HEK293T (cell line): ENCODE data around the gene SYNJ1.
"Not testable (repeated sequence)": the region's sequence is repeated elsewhere in the genome, so short reads cannot be mapped to it uniquely, and the experiment has no call there.

ENCODE experiments used
- CTCF ChIA-PET: fragments of 350-600 bp; formaldehyde crosslinking; extraction: SDS; loops from one replicate; lab custom pipeline; 2021; ENCODE audit warnings: antibody characterized with exemption, inconsistent platforms; lab: Yijun Ruan, JAX
- POLR2A ChIA-PET: fragments of 350-600 bp; formaldehyde crosslinking; extraction: SDS; loops from one replicate; lab custom pipeline; 2020; ENCODE audit warnings: antibody characterized with exemption, inconsistent platforms; lab: Yijun Ruan, JAX
- DNase-seq: peaks from one replicate; pipeline ENCODE4 v3.0.0; 2012; ENCODE audit warnings: mixed read lengths; ENCODE audit errors: extremely low spot score
- ARNT ChIP-seq: fragments of 450-650 bp; IDR thresholded peaks from 2 replicates; pipeline ENCODE4 v1.6.1; 2017; ENCODE audit warnings: mild to moderate bottlenecking
- BHLHE40 ChIP-seq: fragments of 450-650 bp; IDR thresholded peaks from 2 replicates; pipeline ENCODE4 v1.6.1; 2016; ENCODE audit warnings: mild to moderate bottlenecking, moderate library complexity, borderline replicate concordance
- CTBP1 ChIP-seq: fragments of 450-650 bp; IDR thresholded peaks from 2 replicates; pipeline ENCODE4 v1.6.1; 2016; ENCODE audit warnings: borderline replicate concordance
- ELF4 ChIP-seq: fragments of 450-650 bp; IDR thresholded peaks from 2 replicates; pipeline ENCODE4 v1.6.1; 2017; ENCODE audit warnings: antibody characterized with exemption
- FOXA1 ChIP-seq: fragments of 450-650 bp; IDR thresholded peaks from 2 replicates; pipeline ENCODE4 v1.6.1; 2016; ENCODE audit warnings: mild to moderate bottlenecking
- FOXK2 ChIP-seq: fragments of 450-650 bp; IDR thresholded peaks from 2 replicates; pipeline ENCODE4 v1.6.1; 2016; ENCODE audit warnings: mild to moderate bottlenecking
- FOXM1 ChIP-seq: fragments of 450-650 bp; IDR thresholded peaks from 2 replicates; pipeline ENCODE4 v1.6.1; 2017; ENCODE audit warnings: mild to moderate bottlenecking, borderline replicate concordance
- HDGF ChIP-seq: fragments of 450-650 bp; IDR thresholded peaks from 2 replicates; pipeline ENCODE4 v1.6.1; 2017; ENCODE audit warnings: antibody characterized with exemption, borderline replicate concordance
- L3MBTL2 ChIP-seq: fragments of 450-650 bp; conservative IDR thresholded peaks from 2 replicates; pipeline ENCODE4 v1.6.1; 2016; ENCODE audit warnings: mild to moderate bottlenecking
- LEF1 ChIP-seq: fragments of 450-650 bp; IDR thresholded peaks from 2 replicates; pipeline ENCODE4 v1.6.1; 2017; ENCODE audit warnings: mild to moderate bottlenecking, borderline replicate concordance
- NFRKB ChIP-seq: fragments of 450-650 bp; IDR thresholded peaks from 2 replicates; pipeline ENCODE4 v1.6.1; 2016; ENCODE audit warnings: mild to moderate bottlenecking, moderate library complexity
- PKNOX1 ChIP-seq: fragments of 450-650 bp; IDR thresholded peaks from 2 replicates; pipeline ENCODE4 v1.6.1; 2016
- SP1 ChIP-seq: fragments of 450-650 bp; IDR thresholded peaks from 2 replicates; pipeline ENCODE4 v1.6.1; 2017
- SUZ12 ChIP-seq: fragments of 450-650 bp; IDR thresholded peaks from 2 replicates; pipeline ENCODE4 v1.6.1; 2016; ENCODE audit warnings: mild to moderate bottlenecking
- TARDBP ChIP-seq: fragments of 450-650 bp; IDR thresholded peaks from 2 replicates; pipeline ENCODE4 v1.6.1; 2016
- ZNF384 ChIP-seq: fragments of 450-650 bp; IDR thresholded peaks from 2 replicates; pipeline ENCODE4 v1.6.1; 2016

The SYNJ1 gene

GRCh38 chr21:32741336-32741735 lies 13.5 kb upstream of the SYNJ1 start:
- ChIA-PET POLR2A (no interaction called here), CTCF (no interaction called here)
- DNase-seq = no peak
- TF ChIP-seq LEF1 (no peak), TARDBP (no peak), ELF4 (no peak), L3MBTL2 (no peak), FOXM1 (no peak), ZNF384 (no peak), CTBP1 (no peak), FOXA1 (no peak), ARNT (no peak)

- no peak for DNase-seq
- POLR2A ChIA-PET = interaction anchor here (1.3 kb wide), 1 partner anchor 12 kb away, joined by 4 read pairs; the partner anchor contains the start of gene SYNJ1
- CTCF ChIA-PET = no interaction called here
- TF ChIP-seq SP1 (no peak), ARNT (no peak), TARDBP (no peak), FOXK2 (no peak), CTBP1 (no peak), BHLHE40 (no peak)
Measured at GRCh38 chr21:32739946-32740345, 12.1 kb upstream of the SYNJ1 start.

GRCh38 chr21:32736083-32736482 lies 8.3 kb upstream of the SYNJ1 start:
- POLR2A ChIA-PET = not testable (repeated sequence)
- CTCF ChIA-PET = interaction anchor here (1.2 kb wide), 1 partner anchor 135 kb away, joined by 3 read pairs; no protein-coding TSS in a partner anchor

GRCh38 chr21:32735524-32735923 lies 7.7 kb upstream of the SYNJ1 start:
- CTCF ChIA-PET = interaction anchor here (1.2 kb wide), 1 partner anchor 134 kb away, joined by 3 read pairs; no protein-coding TSS in a partner anchor
- POLR2A ChIA-PET = no interaction called here
- DNase-seq = no peak
- TF ChIP-seq ELF4 (no peak), PKNOX1 (no peak), FOXA1 (no peak), SUZ12 (no peak), FOXK2 (no peak), TARDBP (no peak), ZNF384 (no peak), HDGF (no peak), L3MBTL2 (no peak), CTBP1 (no peak), NFRKB (no peak), FOXM1 (no peak), ARNT (no peak), LEF1 (no peak), BHLHE40 (no peak), SP1 (no peak)

More at GRCh38 chr21:32736083-32736482, 8.3 kb upstream of the SYNJ1 start:
- DNase-seq = not testable (repeated sequence)

GRCh38 chr21:32733990-32734613 lies 6.3 kb upstream of the SYNJ1 start:
- ChIA-PET POLR2A (no interaction called here), CTCF (no interaction called here)
- no peak for TF ChIP-seq L3MBTL2
- TF ChIP-seq TARDBP = no peak
- TF ChIP-seq FOXM1 = no peak
- TF ChIP-seq FOXA1 = no peak
- no peak for TF ChIP-seq ELF4
- TF ChIP-seq SP1 = no peak
- TF ChIP-seq LEF1 = no peak
- no peak for TF ChIP-seq CTBP1
- no peak for TF ChIP-seq PKNOX1
- TF ChIP-seq SUZ12 = no peak
- no peak for TF ChIP-seq HDGF
- TF ChIP-seq ARNT = no peak
- TF ChIP-seq FOXK2 = no peak
- no peak for TF ChIP-seq ZNF384
- no peak for TF ChIP-seq BHLHE40
- TF ChIP-seq NFRKB = no peak
- DNase-seq = no peak

- no peak for TF ChIP-seq FOXK2
- no peak for TF ChIP-seq NFRKB
- no peak for TF ChIP-seq LEF1
- TF ChIP-seq PKNOX1 = no peak
- no peak for TF ChIP-seq TARDBP
- no peak for TF ChIP-seq ELF4
- TF ChIP-seq SUZ12 = no peak
- no peak for TF ChIP-seq ARNT
- no peak for TF ChIP-seq L3MBTL2
- TF ChIP-seq CTBP1 = no peak
- ChIA-PET CTCF (no interaction called here), POLR2A (no interaction called here)
- no peak for DNase-seq
Measured at GRCh38 chr21:32733356-32733755, 5.5 kb upstream of the SYNJ1 start.

- TF ChIP-seq ELF4 (no peak), TARDBP (no peak), FOXM1 (no peak), ZNF384 (no peak), SUZ12 (no peak), SP1 (no peak), PKNOX1 (no peak), ARNT (no peak), BHLHE40 (no peak), FOXA1 (no peak), NFRKB (no peak), LEF1 (no peak), L3MBTL2 (no peak), HDGF (no peak)
Measured at GRCh38 chr21:32732544-32732943, 4.7 kb upstream of the SYNJ1 start.

More at GRCh38 chr21:32732544-32732943, 4.7 kb upstream of the SYNJ1 start:
- ChIA-PET CTCF (no interaction called here), POLR2A (no interaction called here)
- DNase-seq = no peak
